GM19025 (cell line): Measurements from ENCODE around the gene TBC1D22A.

Source experiments
- ATAC-seq: cut with Tn5 transposase; IDR thresholded peaks from one replicate; pipeline ENCODE4 v1.9.1; 2021; ENCODE audit warnings: mild to moderate bottlenecking, low read depth, moderate library complexity; ENCODE audit not compliant: unreplicated experiment

TBC1D22A gene

DNA sequence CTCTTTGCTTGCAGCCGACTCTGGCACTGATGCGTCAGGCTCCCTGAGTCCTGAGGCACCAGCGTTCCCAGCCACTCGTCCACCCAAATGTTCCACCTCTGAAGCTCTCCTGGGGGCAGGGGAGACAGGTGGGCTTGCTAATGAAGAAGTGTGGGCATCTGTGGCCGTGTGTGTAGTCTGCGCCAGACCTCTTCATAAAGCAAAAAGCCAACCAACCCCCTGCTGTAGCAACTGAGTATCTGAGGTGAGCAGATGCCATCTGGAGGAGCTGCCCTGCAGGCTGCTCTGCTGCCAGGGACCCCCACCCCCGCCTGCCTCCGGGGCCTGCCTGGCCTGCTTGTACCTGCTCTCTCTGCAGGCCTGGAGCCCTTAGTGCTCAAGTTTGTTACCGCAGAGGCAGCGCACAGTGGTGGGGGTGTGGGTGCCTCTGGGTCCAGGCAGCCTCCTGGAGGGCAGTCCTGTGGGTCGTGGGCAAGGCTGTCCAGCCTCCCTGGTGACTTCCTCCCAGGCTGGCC lies 272.5 kb downstream of the TBC1D22A start:
- ATAC-seq = no peak

DNA sequence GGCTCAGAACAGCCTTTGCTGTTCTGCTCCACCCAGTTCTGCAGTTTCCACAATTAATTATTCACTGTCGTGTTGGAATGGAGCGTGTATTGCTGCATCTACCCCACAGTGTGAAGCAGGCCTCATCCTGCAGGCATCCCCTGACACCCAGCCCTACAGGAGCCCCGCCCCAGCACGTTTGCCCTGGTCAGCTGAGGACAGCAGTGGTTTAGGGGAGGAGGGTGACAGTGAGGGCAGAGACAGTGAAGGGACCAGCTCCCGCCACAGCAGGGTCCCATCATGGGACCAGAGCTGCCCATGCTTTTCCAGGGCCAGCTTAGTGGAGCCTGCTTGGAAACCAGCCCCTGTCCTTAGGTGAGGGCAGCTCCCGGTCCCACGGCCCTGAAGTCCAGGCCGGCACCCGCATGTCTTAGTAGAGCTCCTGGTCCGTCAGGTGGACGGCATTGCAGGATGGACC lies 273.0 kb downstream of the TBC1D22A start:
- no peak for ATAC-seq

DNA sequence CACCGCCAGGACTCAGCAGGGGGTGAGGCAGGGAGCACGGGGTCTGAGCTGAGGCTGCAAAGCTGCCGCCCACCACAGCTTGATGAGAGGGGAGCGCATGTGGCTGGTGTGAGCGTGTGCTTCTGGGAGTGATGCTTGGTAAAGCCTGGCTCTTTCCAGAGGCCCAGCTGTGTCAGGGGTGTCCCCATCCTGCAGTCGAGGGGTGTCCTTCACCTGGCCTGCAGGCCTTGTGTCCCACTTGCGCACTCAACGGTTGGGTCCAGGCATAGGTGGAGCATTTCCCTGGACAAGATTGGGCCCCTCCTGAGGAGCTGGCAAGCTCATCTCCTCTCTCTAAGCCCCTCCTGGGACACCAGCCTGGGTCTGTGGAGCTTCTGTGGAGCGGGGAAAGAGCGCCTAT lies 273.9 kb downstream of the TBC1D22A start:
- no peak for ATAC-seq

DNA sequence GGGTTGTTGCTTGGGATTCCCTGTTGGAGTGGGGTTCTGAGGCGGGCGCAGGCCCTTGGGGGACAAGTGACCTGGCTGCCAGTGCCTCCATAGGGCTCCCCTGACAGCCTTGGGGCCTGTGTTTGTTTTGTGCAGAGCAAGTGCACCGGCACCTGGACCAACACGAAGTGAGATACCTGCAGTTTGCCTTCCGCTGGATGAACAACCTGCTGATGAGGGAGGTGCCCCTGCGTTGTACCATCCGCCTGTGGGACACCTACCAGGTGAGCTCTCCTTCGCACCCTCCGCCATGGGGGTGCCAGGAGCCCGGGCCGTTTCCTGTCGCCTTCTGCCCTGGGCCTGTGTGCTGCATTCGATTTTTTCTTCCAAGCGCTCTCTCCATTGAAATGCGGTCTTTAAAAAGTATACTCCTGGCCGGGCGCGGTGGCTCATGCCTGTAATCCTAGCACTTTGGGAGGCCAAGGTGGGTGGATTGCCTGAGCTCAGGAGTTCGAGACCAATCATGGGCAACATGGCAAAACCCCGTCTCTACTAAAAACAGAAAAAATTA lies 274.6 kb downstream of the TBC1D22A start:
- no peak for ATAC-seq

DNA sequence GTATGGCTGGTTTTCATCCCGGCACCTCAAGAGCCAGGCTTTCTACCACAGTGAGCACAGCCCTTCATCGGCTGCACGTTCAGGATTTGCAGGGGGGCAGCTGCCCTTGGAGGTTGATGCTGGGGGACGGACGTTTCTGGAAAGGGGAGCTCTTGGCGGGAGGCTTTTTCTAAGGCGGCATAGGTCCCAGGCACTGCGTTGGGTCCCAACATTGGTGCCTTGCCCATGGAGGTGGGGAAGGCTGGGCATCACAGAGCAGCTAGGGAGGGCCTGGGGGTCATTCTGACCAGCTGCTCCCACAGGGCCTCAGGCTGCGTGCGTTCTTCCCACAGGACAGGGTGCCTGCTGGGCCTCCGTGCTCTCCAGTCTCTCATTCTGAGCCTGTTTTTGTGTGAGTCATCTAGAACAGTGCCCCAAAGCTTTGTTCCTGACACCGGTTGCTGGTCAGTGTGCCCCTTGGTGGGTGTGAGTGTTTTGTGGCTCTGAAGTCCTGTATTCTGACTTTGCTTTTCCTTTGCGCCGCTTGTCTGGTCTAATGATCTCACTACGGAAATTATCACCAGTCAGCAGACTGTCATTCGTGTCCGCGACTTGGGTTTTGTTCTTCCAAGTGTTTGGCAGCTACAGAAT lies 275.9 kb downstream of the TBC1D22A start:
- ATAC-seq = no peak

DNA sequence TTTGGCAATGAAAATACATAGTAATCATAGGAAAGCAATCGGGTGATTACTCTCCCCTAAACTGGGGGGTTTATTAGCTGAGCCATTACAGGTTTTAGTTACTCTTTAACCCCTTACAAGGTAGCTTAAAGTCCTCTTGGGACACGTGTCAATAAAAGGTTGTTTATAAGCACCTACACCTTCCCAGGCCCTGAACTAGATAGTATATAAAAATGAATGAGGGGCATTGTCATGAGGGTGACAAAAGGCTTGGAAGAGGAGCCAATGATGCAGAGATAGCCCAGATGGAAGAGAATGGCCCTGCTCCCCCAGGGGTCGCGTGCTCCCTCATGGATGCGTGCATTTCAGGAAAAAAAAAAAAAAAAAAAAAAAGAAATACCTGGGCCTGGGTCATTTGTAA lies 276.9 kb downstream of the TBC1D22A start:
- ATAC-seq = no peak

DNA sequence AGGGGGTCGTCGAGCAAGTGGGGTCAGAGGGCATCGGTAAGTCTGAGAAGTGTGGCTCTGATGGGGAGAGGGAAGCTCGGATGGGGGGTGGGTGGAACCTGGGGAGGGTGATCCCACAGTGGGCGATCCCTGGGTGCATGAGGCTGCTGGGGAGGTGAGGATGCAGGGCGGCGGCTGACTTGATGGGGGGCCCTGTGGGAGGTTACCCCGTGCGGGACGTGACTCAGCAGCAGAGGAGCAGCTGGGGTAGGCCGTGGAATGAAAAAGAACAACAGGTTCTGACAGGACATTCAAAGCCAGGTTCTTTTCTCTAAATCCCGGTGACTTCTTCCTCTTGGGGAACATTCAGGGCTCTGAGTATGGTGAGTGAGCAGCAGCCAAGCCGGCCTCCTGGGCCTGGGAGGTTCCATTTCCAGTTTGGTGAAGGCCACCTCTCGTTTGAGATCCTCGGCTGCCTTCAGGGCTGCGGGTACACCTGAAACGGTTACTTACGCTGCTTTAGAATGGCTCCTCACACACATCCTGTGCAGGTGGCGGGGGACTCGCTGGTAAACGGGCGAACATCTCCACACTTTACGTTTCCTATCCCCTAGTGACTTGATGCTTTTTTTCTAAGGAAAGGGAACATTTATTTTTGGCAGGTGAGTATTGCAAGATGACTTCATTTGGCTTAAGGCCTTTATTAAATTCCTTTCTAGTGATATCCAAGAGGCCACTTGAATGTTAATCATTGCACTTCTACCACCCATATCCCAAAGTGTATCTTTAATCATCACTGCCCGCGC lies 278.2 kb downstream of the TBC1D22A start:
- ATAC-seq = no peak

DNA sequence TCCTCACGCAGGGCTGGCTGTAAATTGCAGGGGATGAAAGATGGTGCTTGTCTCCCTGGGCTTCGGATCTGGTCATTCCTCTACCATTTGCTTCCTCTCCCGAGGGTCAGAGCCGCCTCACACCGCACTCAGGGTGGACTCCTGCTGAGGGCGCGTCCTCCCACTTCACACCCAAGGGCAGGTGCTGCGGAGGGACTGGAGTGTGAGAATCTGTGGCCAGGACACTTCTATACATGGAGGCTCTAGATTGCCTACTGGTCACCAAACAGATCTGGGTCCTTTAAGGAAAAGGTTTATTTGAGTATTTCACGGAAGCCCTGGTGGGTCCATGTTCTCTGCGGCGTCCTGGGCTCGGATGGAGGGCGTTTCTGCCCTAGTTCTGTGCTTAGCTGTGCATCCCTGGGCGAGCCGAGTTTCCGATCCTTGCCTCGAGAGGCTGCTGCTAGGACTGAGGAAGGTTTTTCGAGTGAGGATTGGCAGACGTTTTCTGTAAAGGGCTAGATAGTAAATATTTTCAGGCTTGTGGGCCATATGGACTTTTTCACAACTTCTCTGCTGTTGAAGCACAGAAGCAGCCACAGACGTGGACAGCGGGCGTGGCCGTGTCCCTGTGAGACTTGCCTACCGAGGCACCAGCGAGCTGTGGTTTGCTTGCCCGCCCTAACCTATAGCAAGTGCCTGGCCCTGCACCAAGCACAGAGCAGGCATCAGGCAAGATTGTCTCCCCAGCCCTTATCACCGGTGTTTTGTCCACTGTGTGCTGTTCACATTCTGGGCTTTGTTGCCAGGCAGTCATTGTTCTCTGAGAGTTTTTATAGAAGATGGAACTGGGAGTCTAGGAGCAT lies 279.0 kb downstream of the TBC1D22A start:
- ATAC-seq = no peak

DNA sequence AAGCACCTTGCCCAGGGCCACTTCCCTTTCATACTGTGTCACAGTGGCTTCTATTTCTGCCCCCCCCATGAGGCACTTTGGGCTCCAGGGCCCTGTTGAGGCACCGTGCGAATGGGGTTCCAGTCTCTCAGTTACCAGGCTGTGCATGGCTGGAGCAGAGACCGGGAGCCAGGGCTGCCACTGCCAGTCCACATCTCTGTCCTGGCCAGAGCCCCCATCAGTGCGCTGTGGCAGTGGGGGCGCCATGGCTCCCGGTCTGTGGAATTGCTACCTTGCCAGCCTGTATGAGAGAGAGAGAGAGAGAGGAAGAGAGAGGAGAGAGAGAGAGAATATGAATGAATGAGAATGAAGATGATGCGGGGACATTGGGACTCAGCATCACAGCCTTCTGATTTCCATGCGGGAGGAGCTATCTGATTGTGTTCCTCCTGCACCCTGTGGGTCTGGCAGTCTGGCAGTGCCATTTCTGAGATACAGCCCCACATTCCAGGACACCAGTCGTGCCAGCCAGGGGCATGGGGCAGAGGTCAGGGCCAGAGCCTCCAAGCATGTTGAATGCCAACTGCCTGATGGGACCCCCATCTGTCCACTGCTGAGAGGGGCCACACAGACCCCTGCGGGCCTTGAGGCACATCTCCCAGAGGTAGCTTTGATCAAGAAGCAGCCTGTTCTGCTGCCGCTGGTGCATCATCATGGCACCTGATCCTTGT lies 279.8 kb downstream of the TBC1D22A start:
- ATAC-seq = no peak

DNA sequence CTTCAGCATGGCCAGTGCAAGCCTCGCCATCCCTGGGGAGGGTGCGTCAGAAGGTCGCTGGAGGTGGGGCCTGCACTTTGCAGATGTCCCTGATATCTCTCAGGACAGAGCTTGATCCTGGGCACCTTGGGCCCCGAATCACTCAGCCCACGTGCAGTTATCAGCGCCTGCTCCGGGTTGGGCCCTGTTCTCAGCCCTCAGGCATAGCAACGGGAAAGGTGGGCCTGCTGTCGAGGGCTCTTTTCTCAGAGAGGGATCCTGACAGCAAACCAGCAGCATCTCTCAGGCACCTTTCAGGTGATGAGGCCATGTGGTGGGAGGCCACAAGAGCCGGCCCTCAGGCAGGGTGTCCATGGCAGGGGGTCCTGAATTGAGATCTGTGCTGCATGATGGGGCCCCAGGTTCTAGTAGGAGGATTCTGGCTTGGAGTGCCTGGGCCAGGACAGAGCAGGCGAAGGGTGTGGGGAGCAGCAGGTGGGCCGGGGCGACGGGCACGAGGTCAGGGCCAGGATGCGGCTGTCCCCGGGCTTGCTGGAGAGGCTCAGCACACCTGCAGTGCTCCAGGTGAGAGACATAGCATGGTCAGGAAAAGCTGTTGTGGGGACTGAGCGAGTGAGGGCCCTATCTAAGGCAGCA lies 280.5 kb downstream of the TBC1D22A start:
- ATAC-seq = no peak

DNA sequence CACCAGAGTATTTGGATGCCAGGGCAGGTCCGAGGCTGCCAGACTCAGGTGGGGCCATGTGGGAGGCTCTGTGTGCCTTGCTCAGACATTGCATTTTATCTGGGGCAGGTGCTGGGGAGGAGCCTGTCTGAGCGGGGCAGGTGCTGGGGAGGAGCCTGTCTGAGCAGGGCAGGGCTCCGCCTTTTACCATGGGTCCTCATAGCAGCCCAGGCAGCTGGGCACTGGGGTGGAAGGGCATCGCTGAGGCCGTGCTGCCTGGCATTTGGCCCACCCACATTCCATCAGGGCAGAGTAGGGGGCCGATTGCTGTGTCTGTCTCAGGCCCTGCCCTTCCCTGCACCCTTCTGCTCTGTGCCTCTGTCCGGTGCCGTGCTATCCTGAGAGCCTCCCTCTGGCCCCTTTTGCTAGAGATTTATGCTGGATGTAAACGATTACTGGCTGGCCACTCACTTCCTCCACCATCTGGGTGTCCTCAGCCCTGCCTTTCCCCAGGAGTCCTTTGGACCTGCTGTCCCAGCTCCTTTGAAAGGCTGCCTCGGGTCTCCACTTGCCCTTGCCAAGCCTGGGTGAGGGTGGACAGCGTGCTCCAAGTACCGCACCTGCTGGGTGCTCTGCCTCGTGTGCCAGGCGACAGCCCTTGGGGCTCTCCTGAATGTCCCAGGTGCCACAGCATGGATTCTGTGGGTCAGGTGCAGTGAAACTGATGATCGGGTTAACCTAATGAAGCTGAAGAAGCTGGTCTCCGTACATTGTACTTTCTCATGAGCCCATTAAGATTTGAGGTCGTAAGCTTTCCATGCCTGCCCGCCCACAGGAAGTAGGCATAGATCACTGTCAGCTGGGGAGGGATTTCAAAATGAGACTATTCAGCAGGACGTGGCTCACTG lies 281.6 kb downstream of the TBC1D22A start:
- no peak for ATAC-seq

DNA sequence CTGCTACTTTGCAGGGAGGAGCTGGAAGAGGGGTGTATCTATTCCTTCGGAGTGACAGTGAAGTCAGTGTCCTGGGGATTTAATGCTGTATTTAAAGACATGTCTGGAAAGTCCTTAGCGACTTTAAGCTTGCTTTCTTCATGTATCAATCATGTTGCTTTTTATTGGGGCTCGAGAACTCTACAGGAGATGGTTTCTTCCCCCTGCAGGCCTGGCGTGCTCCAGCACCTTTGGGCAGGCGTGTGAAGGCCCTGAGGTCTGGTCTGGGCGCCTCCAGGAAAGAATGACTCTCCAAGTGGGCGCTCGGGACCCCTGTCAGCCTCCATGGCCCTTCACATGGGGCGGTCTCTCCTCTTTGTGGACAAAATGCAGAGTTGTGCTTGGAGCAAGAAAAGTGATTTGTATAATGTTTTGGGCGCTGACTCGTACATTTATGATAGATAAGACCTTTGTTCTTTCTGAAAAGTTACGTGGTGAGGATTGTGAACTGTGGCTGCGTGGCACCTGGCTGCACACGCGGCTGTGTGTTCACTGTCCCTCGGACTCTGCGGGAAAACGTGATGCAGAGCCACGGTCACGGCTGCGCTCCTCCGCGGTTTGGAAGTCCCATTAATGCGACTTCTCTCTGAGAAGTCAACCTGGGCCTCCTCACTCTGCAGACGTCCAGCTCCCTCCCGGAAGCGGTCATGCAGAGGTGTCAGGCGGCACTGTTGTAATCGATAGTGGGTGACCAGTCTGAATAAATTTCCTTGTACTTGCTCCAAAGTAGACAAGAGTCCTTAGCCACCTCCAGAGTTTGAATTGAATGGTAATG lies 282.5 kb downstream of the TBC1D22A start:
- no peak for ATAC-seq

DNA sequence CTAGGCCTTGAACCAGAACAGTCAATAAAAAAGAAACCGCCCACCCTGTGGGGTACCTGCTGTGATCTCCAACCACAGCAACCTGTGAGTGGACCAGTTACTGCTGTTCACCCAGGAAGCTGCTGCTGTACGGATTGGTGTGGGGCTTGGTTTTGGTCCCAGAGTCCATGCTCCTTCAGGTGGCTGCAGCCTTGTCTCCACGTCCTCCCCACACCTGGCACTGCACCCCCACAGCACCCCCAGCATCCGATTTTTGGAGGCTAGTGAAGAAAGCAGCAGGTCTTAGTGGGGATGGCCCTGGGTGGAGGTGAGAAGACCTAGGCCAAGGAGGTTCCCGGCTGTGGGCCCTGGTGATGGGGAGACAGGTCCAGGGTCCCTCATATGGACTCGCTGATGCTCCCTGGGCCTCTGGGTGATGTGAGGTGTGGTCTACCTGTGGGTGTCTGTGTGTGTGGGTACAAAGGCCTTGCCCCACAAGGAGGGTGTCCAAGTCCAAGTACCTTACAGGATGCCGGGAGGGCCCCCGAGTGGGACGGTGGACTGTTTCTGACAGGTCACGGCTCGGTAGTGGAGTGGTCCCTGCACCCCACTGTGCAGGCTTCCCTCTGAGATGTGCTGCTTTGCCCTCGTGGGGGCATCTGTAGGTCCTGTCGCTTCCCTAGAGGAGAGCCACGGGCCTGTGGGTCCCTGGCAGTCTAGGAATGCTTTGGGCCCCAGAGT lies 283.4 kb downstream of the TBC1D22A start:
- no peak for ATAC-seq

DNA sequence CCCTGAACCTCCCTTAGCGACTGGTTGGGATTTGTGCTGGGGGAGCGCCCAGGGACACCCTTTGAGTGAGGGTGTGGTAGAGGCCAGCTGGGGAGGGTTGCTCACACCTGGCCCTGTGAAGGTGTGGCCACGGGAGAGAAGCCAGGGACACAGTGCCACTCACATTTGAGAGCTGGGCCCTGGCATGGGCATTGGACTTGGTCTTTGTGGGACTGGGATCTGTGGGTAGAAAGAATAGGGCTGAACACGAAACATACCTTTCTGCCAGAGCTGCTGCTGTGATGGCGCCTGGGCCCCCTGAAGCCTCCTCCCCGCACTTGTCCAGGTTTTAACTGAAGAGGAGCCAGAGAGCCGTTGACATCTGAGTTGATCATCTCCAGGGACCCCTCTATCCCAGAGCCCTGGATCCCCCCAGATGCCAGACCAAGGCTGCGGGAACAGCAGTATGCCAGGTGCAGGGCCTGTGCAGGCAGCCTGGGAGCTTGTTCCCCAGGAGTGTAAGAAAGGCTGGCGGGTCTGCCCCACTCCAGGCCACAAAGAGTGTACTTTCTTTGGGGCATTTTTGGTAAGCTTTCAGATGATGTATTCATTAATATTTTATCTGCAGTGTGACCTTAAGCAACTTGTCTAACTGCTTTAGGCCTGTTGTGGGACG lies 284.1 kb downstream of the TBC1D22A start:
- ATAC-seq = no peak

DNA sequence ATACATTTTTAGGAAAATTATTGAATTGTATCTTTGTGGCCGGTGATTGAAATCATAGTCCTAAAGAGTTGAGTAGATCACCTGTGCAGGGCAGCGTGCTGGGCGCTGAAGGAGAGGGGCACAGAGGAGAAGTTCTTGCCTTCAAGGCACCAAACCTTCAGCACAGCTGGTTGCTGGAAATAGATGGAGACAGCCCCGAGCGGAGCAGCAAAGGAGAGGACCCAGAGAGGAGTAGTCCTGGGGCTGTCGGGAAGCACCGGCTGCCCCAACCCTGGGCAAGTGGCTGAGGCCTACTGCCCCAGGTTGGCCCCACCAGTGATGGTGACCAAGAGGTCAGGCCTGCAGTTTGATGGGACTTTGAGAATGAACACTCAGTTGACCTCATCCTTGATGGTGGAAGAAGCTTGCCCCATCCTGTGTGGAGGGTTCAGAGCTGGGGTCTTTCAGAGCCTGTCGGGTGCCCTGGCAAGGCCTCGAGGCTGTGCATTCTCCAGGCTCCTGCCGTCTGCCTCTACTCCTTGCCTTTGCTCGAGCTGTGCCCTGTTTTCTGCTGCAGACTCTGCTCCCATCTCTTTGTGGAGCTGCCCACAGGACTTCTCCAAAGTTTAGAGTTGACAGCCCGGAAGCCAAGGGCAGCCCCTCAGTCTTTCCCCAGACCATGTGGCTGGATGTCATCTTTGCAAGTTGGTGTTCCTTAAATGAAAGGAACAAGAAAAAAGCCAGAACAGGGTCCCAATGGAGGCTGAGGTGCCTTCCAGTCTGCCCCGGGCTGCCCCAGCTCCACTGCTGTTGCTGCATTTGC lies 285.1 kb downstream of the TBC1D22A start:
- no peak for ATAC-seq
